Breast epithelium (tissue), 3 donors: ENCODE results near the gene TRMT10B.

Experiments used
- POLR2A ChIP-seq: fragments of 450-650 bp; IDR thresholded peaks from one replicate; pipeline ENCODE4 v1.6.1; 2016; ENCODE audit warnings: antibody characterized with exemption, mild to moderate bottlenecking, moderate library complexity
- POLR2AphosphoS5 ChIP-seq, 3 donors: sonication (generic); formaldehyde crosslinking; IDR thresholded peaks; one replicate each; pipeline ENCODE4 v1.6.1; 2017; ENCODE audit warnings: antibody characterized with exemption in 3 of 3
- TF ChIP-seq, protein P1 (sequence below), 3 donors: fragments of 450-650 bp; IDR thresholded peaks; one replicate each; pipeline ENCODE4 v1.5.1; 2016 to 2017; ENCODE audit warnings: antibody characterized with exemption in 3 of 3, mild to moderate bottlenecking in 3 of 3, moderate library complexity in 3 of 3

- TF ChIP-seq, protein P1, sequence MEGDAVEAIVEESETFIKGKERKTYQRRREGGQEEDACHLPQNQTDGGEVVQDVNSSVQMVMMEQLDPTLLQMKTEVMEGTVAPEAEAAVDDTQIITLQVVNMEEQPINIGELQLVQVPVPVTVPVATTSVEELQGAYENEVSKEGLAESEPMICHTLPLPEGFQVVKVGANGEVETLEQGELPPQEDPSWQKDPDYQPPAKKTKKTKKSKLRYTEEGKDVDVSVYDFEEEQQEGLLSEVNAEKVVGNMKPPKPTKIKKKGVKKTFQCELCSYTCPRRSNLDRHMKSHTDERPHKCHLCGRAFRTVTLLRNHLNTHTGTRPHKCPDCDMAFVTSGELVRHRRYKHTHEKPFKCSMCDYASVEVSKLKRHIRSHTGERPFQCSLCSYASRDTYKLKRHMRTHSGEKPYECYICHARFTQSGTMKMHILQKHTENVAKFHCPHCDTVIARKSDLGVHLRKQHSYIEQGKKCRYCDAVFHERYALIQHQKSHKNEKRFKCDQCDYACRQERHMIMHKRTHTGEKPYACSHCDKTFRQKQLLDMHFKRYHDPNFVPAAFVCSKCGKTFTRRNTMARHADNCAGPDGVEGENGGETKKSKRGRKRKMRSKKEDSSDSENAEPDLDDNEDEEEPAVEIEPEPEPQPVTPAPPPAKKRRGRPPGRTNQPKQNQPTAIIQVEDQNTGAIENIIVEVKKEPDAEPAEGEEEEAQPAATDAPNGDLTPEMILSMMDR (IDR thresholded peaks at IDR 0.05) = no peak
- TF ChIP-seq POLR2A (no peak), POLR2AphosphoS5 (IDR thresholded peaks at IDR 0.05) (no peak)
Measured at GRCh38 chr9:37749129-37749528, 4.5 kb upstream of the TRMT10B start.
